ENCODE data around the gene MYBPC1. TPM values are rescaled to one million over a fixed set of nuclear protein-coding genes. Genes with fewer than 3 reads are reported as not detected.

The MYBPC1 gene
- total RNA-seq, 1 experiment from 2014 or later = not detected

GRCh38 chr12:101567918-101568317, 26.9 kb upstream of the MYBPC1 start:
- H2BK120ac ChIP-seq (ENCODE audit: low read depth, low read length, poor library complexity, severe bottlenecking) = no peak overlapping the region
- H3K56ac ChIP-seq (ENCODE audit: insufficient read length, low read depth, low read length) = no peak overlapping the region
- no peaks in the 10 kb centered on the region for H3K23me2 ChIP-seq (ENCODE audit: insufficient read length, low read depth, low read length, poor library complexity, severe bottlenecking)
- no peak overlapping the region for H3K18ac ChIP-seq (ENCODE audit: insufficient read length, low read depth, low read length)
- no peak for TF ChIP-seq CTCF (conservative IDR thresholded peaks at IDR 0.05)
- H3K4me3 Mint-ChIP-seq = no peak overlapping the region
- H2AFZ ChIP-seq (ENCODE audit: low read length) = no peak overlapping the region
- no peak for DNase-seq
- peak overlapping the region; percentile 10 for H3T11ph ChIP-seq (ENCODE audit: low read length)
- peaks cover 45 to 46% of the 10 kb centered on the region in 2 experiments for H3K4me1 Mint-ChIP-seq
- no peak overlapping the region for H3K23ac ChIP-seq (ENCODE audit: insufficient read length, low read depth, low read length)
- H2BK5ac ChIP-seq (ENCODE audit: insufficient read length, low read length) = no peak overlapping the region
- H4K20me1 ChIP-seq (ENCODE audit: control insufficient read depth, insufficient read depth, insufficient read length) = no peaks in the 10 kb centered on the region
- H3K4me1 ChIP-seq (ENCODE audit: insufficient read depth, low read length) = peaks cover 17% of the 10 kb centered on the region; the same call in 1 of the 2 replicates
- H3K36me3 Mint-ChIP-seq (ENCODE audit: insufficient read depth in 1 of 3, low read depth in 3 of 3) = no peaks in the 10 kb centered on the region; a peak in 1 of 7 replicates
- H3K9me3 Mint-ChIP-seq = no peaks in the 10 kb centered on the region
- H2BK12ac ChIP-seq (ENCODE audit: insufficient read length, low read depth, low read length) = no peak overlapping the region
- no peak overlapping the region for H2AK5ac ChIP-seq (ENCODE audit: insufficient read length, low read length)
- H3K4ac ChIP-seq (ENCODE audit: low read depth, low read length) = no peak overlapping the region
- no peaks in the 10 kb centered on the region for H3K79me2 ChIP-seq (ENCODE audit: insufficient read depth, low read length)
- no peaks in the 10 kb centered on the region for H3K9me3 ChIP-seq (ENCODE audit: control insufficient read depth, low read depth, low read length)
- no peak overlapping the region for H4K8ac ChIP-seq (replicated peaks; ENCODE audit: insufficient read length, low read depth, low read length)
- no peak overlapping the region for H3K27ac ChIP-seq (ENCODE audit: insufficient read length, low read depth, low read length)
- H2BK15ac ChIP-seq (ENCODE audit: low read depth, low read length) = no peak overlapping the region
- H3K4me2 ChIP-seq (ENCODE audit: insufficient read depth, insufficient read length, low read length) = no peak overlapping the region
- no peak overlapping the region for H4K91ac ChIP-seq (ENCODE audit: insufficient read length, low read depth, low read length)
- H3K9ac ChIP-seq (ENCODE audit: extremely low read depth, insufficient read length, low read length) = peak overlapping the region; percentile 18
- no peaks in the 10 kb centered on the region for H3K79me1 ChIP-seq (ENCODE audit: insufficient read depth, low read depth, low read length, poor library complexity, severe bottlenecking)
- no peak overlapping the region for H4K5ac ChIP-seq (ENCODE audit: insufficient read length, low read depth, low read length)
- no CpG with 5 or more reads among the region's 4 CpGs for WGBS (ENCODE audit: extremely low coverage, insufficient read length, low lambda C conversion rate)
- no peak overlapping the region for H3K14ac ChIP-seq (ENCODE audit: insufficient read depth, low read length)
- H3K27me3 ChIP-seq (ENCODE audit: insufficient read depth, low read length) = no peaks in the 10 kb centered on the region
- no peak overlapping the region for H3K27ac Mint-ChIP-seq
- peak overlapping the region; percentile 91 for H2BK20ac ChIP-seq (ENCODE audit: low read depth, low read length, poor library complexity, severe bottlenecking)
- no peaks in the 10 kb centered on the region for H3K27me3 Mint-ChIP-seq (ENCODE audit: low read depth)
